ENCODE data around the gene MAB21L4. TPM values are rescaled to one million over a fixed set of nuclear protein-coding genes. Genes with fewer than 3 reads are reported as not detected.

Gene MAB21L4
- 10 to 100 TPM in 1 of 4 donors, 1 to 10 TPM in 2, not detected in 1; 4.9 to 11.6 (median 9.8) TPM for total RNA-seq

DNA sequence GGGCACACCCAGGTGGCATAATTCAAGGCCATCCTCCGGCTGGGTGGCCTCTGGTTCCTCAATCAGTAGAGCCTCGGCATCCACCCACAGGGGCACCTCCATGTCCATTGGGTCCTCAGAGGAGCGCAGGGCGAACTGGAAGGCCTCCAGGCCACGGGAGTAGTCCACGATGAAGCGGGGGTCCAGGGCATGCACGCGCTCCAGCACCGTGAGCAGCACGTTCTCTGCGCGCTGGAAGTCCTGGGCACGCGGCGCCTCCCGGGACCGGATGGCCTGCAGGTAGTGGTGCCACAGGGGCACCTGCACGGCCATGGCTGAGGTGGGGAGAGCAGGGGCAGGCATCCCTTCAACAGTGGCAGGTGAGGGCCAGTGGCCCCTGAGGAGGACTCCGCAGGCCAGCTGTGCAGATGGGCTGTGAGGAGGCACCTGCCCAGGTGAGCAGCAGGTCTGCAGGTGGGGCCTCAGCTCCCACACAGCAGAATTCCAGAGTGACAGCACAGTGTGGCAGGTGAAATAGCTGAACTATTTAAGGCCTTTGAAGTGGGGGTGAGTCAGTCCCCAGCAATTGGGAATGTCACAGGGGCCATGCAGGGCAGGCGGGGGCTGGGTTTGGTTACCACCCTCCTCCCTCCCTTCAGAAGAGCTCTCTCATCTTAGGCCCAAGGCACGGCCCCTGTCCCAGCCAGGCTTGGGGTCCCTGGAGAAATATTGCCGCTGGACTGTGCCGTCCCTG lies at the start of gene MAB21L4:
MAB21L4 (minus strand) TSS at position 501 of the 733 bp plus-strand sequence; CDS start at position 342, 159 bp downstream.
- TF ChIP-seq POLR2AphosphoS5 (IDR thresholded peaks at IDR 0.05) (no peak), POLR2A (IDR thresholded peaks at IDR 0.05) (no peak), EP300 (IDR thresholded peaks at IDR 0.05; ENCODE audit: low read depth) (no peak)
- TF ChIP-seq, protein P1, sequence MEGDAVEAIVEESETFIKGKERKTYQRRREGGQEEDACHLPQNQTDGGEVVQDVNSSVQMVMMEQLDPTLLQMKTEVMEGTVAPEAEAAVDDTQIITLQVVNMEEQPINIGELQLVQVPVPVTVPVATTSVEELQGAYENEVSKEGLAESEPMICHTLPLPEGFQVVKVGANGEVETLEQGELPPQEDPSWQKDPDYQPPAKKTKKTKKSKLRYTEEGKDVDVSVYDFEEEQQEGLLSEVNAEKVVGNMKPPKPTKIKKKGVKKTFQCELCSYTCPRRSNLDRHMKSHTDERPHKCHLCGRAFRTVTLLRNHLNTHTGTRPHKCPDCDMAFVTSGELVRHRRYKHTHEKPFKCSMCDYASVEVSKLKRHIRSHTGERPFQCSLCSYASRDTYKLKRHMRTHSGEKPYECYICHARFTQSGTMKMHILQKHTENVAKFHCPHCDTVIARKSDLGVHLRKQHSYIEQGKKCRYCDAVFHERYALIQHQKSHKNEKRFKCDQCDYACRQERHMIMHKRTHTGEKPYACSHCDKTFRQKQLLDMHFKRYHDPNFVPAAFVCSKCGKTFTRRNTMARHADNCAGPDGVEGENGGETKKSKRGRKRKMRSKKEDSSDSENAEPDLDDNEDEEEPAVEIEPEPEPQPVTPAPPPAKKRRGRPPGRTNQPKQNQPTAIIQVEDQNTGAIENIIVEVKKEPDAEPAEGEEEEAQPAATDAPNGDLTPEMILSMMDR (IDR thresholded peaks at IDR 0.05): no peak
- Histone ChIP-seq H3K9me3 (no peaks in the 10 kb centered on the region), H3K27ac (no peak within 1 kb of the TSS), H3K27me3 (no peaks in the 10 kb centered on the region), H3K36me3 (no peaks in the 10 kb centered on the region), H3K4me1 (peaks cover 0 to 20% (median 0%) of the 10 kb centered on the region in 4 donors), H3K4me3 (peak within 1 kb of the TSS in 1 of 4 donors; percentile 28)
- in situ Hi-C loops (cut with MboI; ENCODE audit: low pct_ligation_motif_present in 1 of 4, low pct_unique_long_range_greater_than_20kb in 1 of 4, low sequenced_read_pairs in 3 of 4): no loop called here
- no peak for DNase-seq
- 83% methylated on average over 17 of the region's 24 CpGs; no CpG with 5 or more reads in 1 of the 2 donors for WGBS, 2 donors (ENCODE audit: low coverage in 1 of 2)
- intact Hi-C loops (cut with DNase I; ENCODE audit: low total_unique reads): no loop called here

DNA sequence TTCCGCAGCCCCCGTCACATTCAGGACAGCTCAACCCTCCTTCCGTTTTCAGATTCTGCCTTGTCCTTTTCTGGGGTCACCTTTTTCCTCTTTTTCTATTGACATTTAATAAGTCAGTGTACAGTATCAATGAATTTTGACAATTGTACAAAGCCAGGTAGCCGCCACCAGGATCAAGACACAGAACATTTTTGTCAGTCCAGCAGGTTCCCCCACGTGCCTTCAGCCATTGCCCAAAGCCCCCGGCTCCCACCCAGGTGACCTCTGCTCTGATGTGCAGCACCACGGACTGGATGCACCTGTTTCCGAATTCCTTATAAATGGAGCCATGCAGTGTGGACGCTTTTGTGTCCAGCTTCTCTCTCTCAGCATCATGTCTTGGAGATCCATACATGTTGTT lies 40.1 kb upstream of the MAB21L4 start:
- Histone ChIP-seq H3K36me3 (no peaks in the 10 kb centered on the region), H3K4me1 (no peaks in the 10 kb centered on the region), H3K27me3 (no peaks in the 10 kb centered on the region), H3K27ac (no peak overlapping the region), H3K9me3 (no peaks in the 10 kb centered on the region), H3K4me3 (no peak overlapping the region)
- in situ Hi-C loops (cut with MboI; ENCODE audit: low pct_ligation_motif_present in 1 of 4, low pct_unique_long_range_greater_than_20kb in 1 of 4, low sequenced_read_pairs in 3 of 4): no loop called here
- intact Hi-C loops (cut with DNase I; ENCODE audit: low total_unique reads): no loop called here
- no peak for DNase-seq
- WGBS, 2 donors (ENCODE audit: low coverage in 1 of 2): 79 to 87% methylated on average over 6 to 9 of the region's 9 CpGs
- no peak for TF ChIP-seq EP300 (IDR thresholded peaks at IDR 0.05; ENCODE audit: low read depth)
- TF ChIP-seq, protein P1 (IDR thresholded peaks at IDR 0.05): no peak
- TF ChIP-seq POLR2A (IDR thresholded peaks at IDR 0.05): no peak
- TF ChIP-seq POLR2AphosphoS5 (IDR thresholded peaks at IDR 0.05): no peak

DNA sequence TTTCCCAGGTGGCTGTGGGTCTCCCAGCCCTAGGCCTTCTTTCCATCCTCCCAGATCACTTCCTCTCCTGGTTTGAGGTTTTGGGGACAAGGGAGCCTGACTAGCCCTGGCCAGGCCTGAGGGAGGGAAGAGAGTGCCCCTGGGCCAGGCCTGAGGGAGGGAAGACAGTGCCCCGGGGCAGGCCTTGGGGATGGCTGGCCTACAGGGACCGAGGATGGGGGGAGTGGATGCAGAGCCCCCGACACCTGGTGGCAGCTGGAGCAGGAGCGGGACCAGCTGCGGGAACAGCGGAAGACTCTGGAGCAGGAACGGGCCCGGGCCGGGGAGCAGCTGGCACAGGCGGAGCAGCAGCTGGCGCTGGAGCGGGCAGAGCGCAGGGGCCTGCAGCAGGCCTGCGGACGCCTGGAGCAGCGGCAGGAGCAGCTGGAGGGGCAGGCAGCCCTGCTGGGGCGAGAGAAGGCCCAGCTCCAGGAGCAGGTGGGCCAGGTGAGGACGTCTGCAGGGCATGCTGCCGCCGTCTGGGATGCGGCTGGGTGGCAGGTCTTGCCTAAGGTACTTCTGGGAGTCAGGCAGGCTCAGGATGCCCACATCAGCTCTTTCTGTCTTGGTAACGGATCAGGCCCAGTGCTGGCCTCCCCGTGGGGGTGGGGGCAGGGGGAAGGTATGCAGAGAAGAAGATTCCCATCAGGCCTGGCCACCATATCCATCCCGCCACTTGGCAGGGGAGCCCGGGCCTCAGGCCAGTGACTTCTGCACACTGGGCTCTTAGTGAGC lies 39.3 kb upstream of the MAB21L4 start:
- in situ Hi-C loops (cut with MboI; ENCODE audit: low pct_ligation_motif_present in 1 of 4, low pct_unique_long_range_greater_than_20kb in 1 of 4, low sequenced_read_pairs in 3 of 4) (no loop called here), intact Hi-C loops (cut with DNase I; ENCODE audit: low total_unique reads) (no loop called here)
- Histone ChIP-seq H3K27ac (no peak overlapping the region), H3K4me1 (no peaks in the 10 kb centered on the region), H3K36me3 (no peaks in the 10 kb centered on the region), H3K4me3 (no peak overlapping the region), H3K27me3 (no peaks in the 10 kb centered on the region), H3K9me3 (no peaks in the 10 kb centered on the region)
- WGBS, 2 donors (ENCODE audit: low coverage in 1 of 2): 60 to 84% methylated on average over 1 to 25 of the region's 25 CpGs
- peak; percentile 4 for DNase-seq
- no peak for TF ChIP-seq POLR2A (IDR thresholded peaks at IDR 0.05)
- TF ChIP-seq POLR2AphosphoS5 (IDR thresholded peaks at IDR 0.05): no peak
- TF ChIP-seq EP300 (IDR thresholded peaks at IDR 0.05; ENCODE audit: low read depth): no peak
- TF ChIP-seq, protein P1 (IDR thresholded peaks at IDR 0.05): no peak

DNA sequence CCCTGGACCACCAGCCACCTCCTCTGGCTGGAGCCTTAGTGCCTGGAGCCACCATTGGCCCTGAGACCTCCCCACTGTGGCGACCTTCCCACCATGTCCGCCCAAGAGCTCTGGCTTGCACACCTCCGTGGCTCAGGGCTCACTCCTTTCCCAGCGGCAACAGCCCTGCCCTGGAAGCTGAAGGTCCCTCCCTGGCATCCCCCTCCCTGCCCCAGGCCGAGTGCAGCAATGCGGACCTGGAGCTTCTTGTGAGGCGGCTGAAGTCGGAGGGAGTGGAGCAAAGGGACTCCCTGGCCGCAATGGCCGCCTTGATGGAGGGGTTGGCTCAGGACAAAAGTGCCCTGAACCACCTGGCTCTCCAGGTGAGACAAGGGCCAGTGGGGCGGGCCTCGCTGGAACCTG lies 38.7 kb upstream of the MAB21L4 start:
- no peaks in the 10 kb centered on the region for H3K36me3 ChIP-seq
- no peaks in the 10 kb centered on the region for H3K9me3 ChIP-seq
- in situ Hi-C loops (cut with MboI; ENCODE audit: low pct_ligation_motif_present in 1 of 4, low pct_unique_long_range_greater_than_20kb in 1 of 4, low sequenced_read_pairs in 3 of 4): no loop called here
- no peak overlapping the region for H3K4me3 ChIP-seq
- 86% methylated on average over 9 of the region's 12 CpGs; no CpG with 5 or more reads in 1 of the 2 donors for WGBS, 2 donors (ENCODE audit: low coverage in 1 of 2)
- no peaks in the 10 kb centered on the region for H3K4me1 ChIP-seq
- intact Hi-C loops (cut with DNase I; ENCODE audit: low total_unique reads): no loop called here
- H3K27me3 ChIP-seq: no peaks in the 10 kb centered on the region
- TF ChIP-seq POLR2AphosphoS5 (IDR thresholded peaks at IDR 0.05): no peak
- TF ChIP-seq EP300 (IDR thresholded peaks at IDR 0.05; ENCODE audit: low read depth): no peak
- no peak for TF ChIP-seq POLR2A (IDR thresholded peaks at IDR 0.05)
- TF ChIP-seq, protein P1 (IDR thresholded peaks at IDR 0.05): no peak
- H3K27ac ChIP-seq: no peak overlapping the region
- peak; percentile 5 for DNase-seq

Data from transverse colon (tissue), 4 donors.